Adrenal gland (tissue), 5 donors: ENCODE results near the gene GNAT2.

Experiments used
- CTCF ChIP-seq, 6 experiments: fragments of 450-650 bp in 4 of 6; fragments of 200-600 bp in 2 of 6; sonication (generic) in 1 of 6; IDR thresholded peaks; 1 replicate in 5 of 6; 2 replicates in 1 of 6; pipeline versions ENCODE4 v1.5.1 to v1.8.0; 2016 to 2021; ENCODE audit warnings: antibody characterized with exemption in 6 of 6, mild to moderate bottlenecking in 2 of 6, moderate library complexity in 1 of 6
- POLR2A ChIP-seq, 2 donors: fragments of 450-650 bp; IDR thresholded peaks; one replicate each; pipeline ENCODE4 v1.6.1; 2017; ENCODE audit warnings: antibody characterized with exemption in 2 of 2, mild to moderate bottlenecking in 2 of 2, moderate library complexity in 1 of 2
- donor health status: DM: no; HTN: no; CAD: no.

GRCh38 chr1:109586055-109586454 lies 33.4 kb downstream of the GNAT2 start:
- no peak for TF ChIP-seq POLR2A (IDR thresholded peaks at IDR 0.05)
- no peak for TF ChIP-seq CTCF (IDR thresholded peaks at IDR 0.05)
